HG02852 (cell line): ENCODE results near the gene ATP5MK.
A peak's percentile ranks its signal among the peaks of the same experiment; 100 is the strongest.
"Not testable (repeated sequence)": the region's sequence is repeated elsewhere in the genome, so short reads cannot be mapped to it uniquely, and the experiment has no call there.

ENCODE experiments used
- ATAC-seq: cut with Tn5 transposase; IDR thresholded peaks from one replicate; pipeline ENCODE4 v1.9.1; 2021; ENCODE audit warnings: mild to moderate bottlenecking, moderate library complexity; ENCODE audit not compliant: unreplicated experiment

The ATP5MK gene, protein sequence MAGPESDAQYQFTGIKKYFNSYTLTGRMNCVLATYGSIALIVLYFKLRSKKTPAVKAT

DNA sequence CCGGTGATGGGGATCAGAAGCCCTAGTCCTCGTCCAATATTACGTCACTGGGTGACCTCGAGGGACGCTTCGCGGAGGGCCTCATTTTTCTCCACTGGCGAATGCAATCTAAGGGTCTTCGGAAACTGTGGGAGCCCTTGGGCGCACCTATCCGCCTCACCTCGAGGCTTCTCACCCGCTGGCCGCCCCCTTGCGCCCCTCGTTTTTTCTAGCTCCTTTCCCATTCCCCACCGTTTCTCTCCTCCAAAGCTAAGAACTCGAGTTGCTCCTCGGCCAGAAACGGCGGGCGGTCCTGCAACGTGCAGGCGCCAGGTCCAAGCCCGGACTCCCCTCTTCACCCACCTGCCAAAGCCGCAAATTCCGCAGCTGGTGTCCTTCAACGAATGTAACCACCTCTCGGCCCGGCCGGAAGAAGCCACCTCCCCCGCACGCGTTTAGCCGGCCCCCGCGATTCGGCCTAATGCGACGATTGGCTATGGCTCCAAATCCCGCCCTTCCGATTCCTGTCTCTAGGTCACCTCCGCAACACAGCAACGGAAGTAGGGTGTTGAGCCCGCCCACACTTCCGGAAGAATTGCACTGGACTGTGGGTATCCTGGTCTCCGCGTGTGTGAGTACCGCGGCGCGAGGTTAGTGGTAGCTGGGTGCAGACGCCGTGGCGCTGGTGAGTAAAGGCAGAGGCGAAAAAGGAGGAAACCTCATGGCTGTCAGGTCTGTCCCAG is at the start of gene ATP5MK, which contains the start of gene PDCD11:
TSS of gene ATP5MK (minus strand) at position 409 of the 722 bp plus-strand sequence. CDS start 4,018 bp downstream, outside the sequence.
TSS of gene PDCD11 (plus strand) at position 560 of the 722 bp plus-strand sequence. CDS start 1,801 bp downstream, outside the sequence.
- ATAC-seq: peak; percentile 98

DNA sequence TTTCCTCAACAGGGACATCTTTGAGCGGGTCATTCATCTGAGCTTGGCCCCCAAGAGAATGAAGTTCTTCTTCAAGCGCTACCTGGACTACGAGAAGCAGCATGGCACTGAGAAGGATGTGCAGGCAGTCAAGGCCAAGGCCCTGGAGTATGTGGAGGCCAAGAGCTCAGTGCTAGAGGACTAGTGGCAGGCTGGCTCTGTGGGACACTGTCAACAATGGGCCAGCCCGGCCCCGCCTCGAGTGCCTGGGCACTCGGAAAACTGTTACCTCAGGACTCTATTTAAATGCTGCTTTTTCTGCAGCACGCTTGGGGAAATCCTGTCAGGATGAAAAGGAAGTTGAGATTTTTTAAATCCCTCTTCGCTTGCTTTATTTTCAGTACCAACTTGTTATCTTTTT is 49.1 kb upstream of the ATP5MK start:
- ATAC-seq: no peak

DNA sequence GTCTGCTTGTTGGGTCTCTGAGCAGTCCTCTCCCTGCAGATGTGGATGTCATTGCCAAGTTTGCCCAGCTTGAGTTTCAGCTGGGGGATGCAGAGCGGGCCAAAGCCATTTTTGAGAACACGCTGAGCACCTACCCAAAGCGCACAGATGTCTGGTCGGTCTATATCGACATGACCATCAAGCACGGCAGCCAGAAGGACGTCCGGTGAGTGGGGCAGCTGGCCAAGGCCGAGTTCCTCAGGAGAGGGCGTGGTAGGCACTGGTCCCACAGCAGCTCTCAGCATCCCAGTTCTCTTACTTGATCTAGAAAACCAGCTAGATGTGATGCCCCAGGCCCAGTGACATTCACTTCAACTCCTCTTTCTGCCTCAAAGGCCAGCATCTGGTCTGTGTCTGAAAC is 48.2 kb upstream of the ATP5MK start:
- no peak for ATAC-seq

DNA sequence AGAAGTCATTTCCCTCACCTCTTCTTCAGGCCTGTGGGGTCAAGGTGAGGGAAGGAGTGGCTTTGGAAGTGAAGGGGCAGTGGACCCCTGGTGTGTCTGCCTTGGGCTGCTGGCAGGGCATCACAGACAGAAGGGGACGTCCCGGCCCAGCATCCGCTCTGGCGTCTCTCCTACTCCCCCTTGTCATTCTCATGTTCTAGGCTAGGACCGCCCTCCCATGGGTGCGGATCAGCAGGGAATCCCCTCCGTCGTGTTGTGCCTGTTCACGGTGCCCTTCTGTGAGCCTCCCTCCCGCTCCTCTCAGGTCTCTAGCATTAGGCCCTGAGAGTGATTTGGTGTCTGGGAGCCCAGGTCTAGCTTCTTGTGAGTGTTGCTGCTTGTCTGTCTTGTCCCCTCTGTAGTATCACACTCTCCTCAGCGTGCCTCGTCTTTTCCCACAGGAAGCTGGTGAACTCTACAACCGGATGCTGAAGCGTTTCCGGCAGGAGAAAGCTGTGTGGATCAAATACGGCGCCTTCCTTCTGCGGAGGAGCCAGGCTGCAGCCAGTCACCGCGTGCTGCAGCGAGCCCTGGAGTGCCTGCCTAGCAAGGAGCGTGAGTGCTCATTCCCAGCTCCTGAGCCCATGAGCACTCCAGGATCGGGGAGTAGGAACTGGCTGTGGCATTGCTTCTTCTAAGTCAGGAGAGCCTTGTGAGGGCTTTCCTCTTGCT is 47.4 kb upstream of the ATP5MK start:
- no peak for ATAC-seq

DNA sequence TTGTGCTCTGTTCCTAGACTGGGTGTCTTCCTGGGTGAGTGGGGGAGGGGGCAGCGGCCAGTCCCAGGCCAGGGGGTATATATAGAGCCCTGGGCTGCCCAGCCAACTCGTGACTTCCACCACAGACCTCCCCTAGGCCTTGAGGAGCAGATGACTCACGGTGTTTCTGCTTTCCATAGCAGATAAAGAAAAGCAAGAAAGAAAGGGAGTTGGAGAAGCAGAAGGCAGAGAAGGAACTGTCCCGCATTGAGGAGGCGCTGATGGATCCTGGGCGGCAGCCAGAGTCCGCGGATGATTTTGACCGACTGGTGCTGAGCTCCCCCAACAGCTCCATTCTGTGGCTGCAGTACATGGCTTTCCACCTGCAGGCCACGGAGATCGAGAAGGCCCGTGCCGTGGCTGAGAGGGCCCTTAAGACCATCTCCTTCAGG is 45.8 kb upstream of the ATP5MK start:
- ATAC-seq: no peak

DNA sequence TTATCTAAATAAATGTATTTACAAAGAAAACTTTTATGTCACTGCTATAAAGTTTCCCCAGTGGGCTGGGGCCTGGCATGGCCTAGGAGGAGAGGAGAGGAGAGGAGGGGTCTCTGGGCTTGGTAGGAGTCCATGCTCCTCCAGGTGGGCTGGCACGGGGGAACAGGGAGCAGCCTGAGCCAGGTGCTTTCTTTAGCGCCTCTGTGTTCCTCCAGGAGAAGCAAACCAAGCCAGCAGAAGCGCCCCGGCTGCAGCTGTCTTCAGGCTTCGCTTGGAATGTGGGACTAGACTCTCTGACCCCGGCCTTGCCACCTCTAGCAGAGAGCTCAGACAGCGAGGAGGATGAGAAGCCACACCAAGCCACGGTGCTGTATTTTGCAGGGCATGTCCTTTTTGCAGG is 45.3 kb upstream of the ATP5MK start:
- ATAC-seq: no peak

DNA sequence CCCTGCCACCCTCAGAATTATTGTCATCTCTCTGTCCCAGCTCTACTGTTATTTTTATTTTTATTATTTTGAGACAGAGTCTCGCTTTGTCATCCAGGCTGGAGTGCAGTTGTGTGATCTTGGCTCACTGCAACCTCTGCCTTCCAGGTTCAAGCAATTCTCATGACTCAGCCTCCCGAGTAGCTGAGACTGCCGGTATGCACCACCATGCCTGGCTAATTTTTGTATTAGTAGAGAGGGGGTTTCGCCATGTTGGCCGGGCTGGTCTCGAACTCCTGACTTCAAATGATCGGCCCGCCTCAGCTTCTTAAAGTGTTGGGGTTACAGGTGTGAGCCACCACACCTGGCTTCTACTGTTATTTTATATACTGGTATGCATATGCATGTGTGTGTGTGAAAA is 44.9 kb upstream of the ATP5MK start:
- ATAC-seq: no peak

DNA sequence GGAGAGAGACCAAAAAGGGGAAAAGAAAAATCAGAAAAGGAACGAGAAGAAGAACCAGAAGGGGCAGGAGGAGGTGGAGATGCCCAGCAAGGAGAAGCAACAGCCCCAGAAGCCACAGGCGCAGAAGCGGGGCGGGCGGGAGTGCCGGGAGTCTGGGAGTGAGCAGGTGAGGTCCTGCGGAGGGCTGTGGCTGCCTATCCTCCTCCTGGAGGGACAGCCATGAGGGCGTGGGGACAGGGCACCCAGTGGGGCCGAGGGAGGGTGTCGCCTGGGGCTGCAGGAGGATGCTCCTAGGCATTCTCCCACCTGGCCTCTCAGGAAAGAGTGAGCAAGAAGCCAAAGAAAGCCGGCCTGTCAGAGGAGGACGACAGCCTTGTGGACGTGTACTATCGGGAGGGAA is 44.1 kb upstream of the ATP5MK start:
- ATAC-seq: no peak

DNA sequence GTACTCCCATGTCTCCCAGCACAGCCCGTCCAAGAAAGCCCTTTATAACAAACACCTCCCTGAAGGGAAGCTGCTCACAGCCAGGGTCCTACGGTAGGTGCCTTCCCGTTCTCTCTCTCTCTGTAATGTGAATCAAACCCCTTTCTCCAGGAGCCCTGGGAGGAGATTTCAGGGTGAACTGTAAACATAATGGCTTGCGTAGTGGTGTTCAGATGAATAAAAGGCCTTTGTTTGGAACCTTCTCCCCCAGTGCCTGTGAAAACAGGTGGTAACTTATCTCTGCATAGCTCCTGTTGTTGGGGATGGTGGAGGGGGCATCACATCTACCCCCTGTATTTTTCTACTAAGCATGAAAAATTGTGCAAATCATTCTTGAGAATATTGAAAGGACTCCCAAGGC is 43.5 kb upstream of the ATP5MK start:
- no peak for ATAC-seq

DNA sequence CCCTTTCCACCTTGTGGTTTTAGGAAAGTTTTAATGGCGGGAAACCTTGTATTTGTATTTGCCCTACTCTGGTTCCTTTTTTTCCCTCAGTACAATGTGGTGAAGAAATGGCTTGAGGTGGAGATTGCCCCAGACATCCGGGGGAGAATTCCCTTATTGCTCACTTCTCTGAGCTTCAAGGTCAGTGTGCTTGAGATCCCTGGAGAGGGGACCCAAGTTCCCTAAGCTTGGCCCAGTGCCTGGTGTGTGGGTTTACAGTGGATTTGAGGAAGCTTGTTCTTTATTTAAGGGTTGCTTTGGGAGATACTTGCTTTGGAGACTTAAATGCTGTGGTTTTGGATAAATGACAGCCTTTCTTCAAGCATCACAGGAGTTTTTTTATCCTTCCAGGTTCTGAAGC is 37.6 kb upstream of the ATP5MK start:
- ATAC-seq: no peak

DNA sequence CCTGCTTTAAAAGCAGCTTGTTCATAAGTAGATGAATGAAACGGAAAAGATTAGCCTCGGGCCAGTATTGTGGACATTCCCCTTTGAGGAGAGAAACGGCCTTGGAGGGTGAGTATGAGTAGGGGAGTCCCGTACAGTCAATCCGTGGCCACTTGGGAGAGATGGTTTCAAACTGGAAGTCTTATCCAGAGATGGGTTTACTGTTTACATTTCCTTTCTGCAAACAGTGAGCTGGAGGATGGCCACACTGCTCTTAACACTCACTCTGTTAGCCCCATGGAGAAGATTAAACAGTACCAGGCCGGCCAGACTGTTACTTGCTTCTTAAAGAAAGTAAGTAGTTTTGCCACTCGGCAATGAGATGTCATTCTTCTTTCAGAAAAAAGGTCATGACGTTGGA is 35.6 kb upstream of the ATP5MK start:
- no peak for ATAC-seq

DNA sequence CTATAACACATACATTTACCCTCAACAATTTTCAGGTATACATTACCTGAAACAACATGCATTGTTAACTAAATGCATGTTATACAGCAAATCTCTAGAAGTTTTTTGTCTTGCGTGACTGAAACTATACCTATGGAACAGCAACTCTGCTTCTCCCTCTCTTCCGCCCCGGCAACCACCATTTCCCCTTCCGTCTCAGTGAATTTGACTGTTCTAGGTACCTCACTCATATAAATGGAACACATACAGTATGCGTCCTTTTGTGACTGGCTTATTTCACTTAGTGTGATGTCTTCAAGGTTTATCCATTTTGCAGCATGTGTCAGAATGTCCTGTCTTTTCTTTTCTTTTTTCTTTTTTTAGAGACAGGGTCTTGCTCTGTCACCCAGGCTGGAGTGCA is 33.4 kb upstream of the ATP5MK start:
- no peak for ATAC-seq

DNA sequence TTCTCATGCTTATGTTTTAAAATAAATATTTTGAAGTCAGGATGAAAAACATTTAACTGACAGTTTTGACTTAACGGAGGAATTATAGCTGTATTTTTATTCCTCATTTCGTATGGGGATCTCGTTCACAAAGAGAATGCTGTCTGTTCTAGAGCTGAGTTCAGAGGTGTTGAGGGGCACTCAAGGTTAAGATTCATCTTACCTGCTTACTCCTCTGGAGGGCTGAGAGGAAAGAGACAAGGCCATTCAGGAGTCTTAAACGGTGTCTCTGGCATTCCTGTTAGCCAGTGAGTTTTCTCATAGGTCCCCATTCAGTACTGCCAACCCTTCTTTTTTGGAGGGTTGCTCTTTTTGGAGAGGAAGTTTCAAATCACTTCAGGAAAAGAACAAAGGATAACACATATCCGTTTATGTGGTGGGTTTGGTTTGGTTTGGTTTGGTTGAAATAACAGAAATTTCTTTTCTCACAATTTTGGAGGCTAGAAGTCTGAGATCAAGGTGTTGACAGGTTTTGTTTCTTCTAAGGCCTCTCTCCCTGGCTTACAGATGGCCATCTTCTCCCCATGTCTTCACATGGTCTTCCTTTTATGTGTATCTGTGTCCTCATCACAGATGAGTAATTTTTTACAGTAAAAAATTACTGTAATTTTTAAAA is 32.8 kb upstream of the ATP5MK start:
- no peak for ATAC-seq

DNA sequence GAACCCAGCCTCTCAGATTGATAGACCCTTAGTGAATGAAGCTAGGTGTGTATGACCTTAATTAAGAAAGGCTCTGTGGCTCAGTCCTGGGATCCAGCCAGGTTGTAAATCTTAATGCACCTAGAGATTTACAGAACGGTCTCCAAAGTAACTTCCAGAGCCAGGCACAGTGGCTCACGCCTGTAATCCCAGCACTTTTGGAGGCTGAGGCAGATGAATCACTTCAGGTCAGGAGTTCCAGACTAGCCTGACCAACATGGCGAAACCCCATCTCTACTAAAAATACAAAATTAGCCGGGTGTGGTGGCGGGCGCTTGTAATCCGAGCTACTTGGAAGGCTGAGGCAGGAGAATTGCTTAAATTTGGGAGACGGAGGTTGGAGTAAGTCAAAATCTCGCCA is 31.6 kb upstream of the ATP5MK start:
- ATAC-seq: no peak

DNA sequence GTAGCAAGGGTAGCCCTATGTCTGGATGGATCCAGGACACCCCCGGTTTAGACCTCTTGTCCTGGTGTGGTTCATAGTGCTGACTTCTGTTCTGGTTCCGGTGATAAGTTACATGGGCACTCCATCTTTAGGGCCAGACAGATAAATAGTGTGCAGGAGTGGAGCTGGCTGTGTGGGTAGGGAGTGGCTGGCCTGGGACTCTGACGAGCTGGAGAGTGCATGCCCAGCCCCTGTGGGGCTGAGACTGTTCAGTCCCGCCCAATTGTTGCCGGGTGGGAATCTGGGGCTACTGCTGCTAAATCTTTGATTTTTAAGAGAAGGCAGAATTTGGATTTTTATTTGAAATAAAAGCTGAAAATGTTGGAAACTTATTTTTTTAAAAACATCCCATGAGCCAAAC is 27.5 kb upstream of the ATP5MK start:
- ATAC-seq: no peak

DNA sequence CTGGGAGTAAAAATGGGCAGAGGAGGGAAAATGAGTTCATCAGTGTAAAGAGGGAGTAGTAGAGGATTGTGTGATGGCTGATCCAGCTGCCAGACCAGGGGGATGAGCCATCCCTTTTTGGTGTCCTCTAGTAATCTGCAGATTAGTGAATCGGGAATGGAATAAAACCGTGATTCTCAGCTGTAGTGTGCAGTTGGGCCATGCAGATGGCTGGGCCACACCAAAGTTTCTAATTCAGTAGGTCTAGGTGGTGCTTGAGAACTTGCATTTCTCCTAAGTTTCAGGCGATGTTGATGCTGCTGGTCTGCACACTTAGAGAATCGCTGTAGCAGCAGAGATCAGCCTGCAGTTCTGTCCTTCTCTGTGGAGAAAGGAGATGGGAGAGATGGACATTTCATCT is 22.8 kb upstream of the ATP5MK start:
- ATAC-seq: no peak

DNA sequence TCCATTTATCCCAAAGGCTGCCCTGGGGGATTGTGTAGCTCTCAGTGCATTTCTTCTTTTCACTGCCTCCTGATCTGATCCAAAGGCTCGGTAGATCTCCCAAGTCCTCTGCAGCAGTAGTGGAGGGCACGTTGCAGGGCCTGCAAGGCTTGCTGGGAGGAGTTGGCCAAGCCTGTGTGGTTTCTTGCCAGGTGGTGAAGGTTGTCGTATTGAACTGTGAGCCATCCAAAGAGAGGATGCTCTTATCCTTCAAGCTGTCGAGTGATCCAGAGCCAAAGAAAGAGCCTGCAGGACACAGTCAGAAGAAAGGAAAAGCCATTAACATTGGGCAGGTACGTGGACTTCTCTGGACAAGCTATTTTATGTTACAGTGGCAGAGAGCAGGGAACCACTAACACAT is 21.3 kb upstream of the ATP5MK start:
- no peak for ATAC-seq

DNA sequence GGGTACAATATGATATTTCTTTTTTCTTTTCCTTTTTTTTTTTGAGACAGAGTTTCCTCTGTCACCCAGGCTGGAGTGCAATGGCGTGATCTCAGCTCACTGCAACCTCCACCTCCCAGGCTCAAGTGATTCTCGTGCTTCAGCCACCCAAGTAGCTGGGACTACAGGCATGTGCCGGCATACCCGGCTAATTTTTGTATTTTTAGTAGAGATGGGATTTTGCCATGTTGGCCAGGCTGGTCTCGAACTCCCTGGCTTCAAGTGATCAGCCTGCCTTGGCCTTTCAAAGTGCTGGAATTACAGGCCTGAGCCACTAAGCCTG is 20.8 kb upstream of the ATP5MK start:
- ATAC-seq: not testable (repeated sequence)

DNA sequence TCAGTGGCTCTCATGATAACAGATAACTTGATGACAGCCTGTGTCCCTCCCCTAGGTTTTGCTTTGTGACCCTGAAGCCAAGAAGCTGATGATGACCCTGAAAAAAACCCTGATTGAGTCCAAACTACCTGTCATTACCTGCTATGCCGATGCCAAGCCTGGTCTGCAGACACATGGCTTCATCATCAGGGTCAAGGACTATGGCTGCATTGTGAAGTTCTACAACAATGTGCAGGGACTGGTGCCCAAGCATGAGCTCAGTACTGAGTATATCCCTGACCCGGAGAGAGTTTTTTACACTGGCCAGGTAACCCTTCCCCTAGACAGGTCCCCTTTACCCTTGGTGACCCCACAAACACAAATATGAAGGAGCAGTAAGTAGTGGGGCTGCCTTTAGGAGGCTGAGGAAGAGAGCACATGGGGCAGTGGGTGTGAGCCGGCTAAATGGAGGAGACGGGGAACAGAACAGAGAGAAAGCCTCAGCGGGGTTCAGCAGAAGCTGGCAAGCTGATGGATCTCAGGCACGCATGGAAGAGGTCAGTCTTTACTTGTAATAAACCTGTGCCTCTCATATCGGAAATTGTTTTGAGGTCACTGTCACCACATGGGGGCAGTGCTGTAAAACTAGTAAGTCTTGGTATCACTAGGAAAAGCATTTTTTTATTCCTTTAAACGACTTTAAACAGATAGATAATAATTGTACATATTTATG is 20.3 kb upstream of the ATP5MK start:
- ATAC-seq: no peak

DNA sequence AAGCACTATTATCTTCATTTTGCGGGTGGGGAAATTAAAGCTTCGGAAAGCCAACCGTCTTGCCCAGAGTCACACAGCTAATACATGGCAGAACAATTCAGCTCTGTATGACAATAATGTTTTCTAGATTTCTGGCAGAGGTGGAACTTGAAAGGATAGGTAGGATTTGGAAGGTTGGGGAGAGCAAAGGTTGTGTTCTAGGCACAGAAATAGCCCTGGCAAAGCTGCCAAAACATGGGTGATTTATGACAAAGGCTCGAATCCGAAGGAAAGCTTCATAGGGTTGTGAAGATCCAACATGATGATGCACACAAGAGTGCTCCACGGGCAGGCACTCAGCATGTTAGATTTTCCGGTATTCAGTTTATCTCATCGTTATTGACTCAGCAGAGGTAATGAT is 19.3 kb upstream of the ATP5MK start:
- no peak for ATAC-seq

DNA sequence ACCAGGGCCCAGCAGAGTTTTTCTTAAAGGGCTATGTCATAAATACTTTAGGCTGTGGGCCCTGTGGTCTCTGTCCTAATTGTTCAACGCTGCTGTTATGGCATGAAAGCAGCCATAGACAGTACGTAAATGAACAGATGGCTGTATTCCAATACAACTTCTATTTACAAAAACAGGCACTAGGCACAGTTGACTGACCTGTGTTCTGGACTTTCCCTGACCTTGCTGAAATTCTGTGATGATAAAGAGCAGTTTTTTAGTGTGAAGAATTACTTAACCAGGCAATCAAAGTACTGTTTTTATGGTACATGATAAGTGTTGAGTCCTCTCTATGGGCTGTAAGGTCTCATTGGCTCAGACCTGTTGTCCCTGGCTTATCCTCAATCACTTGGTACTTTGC is 17.3 kb upstream of the ATP5MK start:
- ATAC-seq: no peak
